GM19395 (cell line): ENCODE measurements around the gene FOXA1.
A peak's percentile ranks its signal among the peaks of the same experiment; 100 is the strongest.

Source experiments
- ATAC-seq: cut with Tn5 transposase; IDR thresholded peaks from one replicate; pipeline ENCODE4 v1.9.1; 2021; ENCODE audit warnings: mild to moderate bottlenecking, moderate library complexity; ENCODE audit not compliant: unreplicated experiment

The FOXA1 gene

GRCh38 chr14:37602605-37603453, 7.8 kb upstream of the FOXA1 start:
- ATAC-seq = no peak

GRCh38 chr14:37601865-37602264, 6.8 kb upstream of the FOXA1 start:
- no peak for ATAC-seq

- no peak for ATAC-seq
Measured at GRCh38 chr14:37600880-37601741, 6.1 kb upstream of the FOXA1 start.

- ATAC-seq = no peak
Measured at GRCh38 chr14:37599507-37600368, 4.7 kb upstream of the FOXA1 start.

GRCh38 chr14:37598747-37599506, 3.9 kb upstream of the FOXA1 start:
- no peak for ATAC-seq

- ATAC-seq = no peak
Measured at GRCh38 chr14:37597914-37598746, 3.1 kb upstream of the FOXA1 start.

GRCh38 chr14:37597538-37597913, 2.5 kb upstream of the FOXA1 start:
- ATAC-seq = no peak

- no peak for ATAC-seq
Measured at GRCh38 chr14:37596790-37597472, 1.9 kb upstream of the FOXA1 start.

GRCh38 chr14:37595809-37596621, 966 bp upstream of the FOXA1 start:
- ATAC-seq = peak; percentile 59

GRCh38 chr14:37594238-37594970, 645 bp downstream of the FOXA1 start:
- no peak for ATAC-seq

- no peak for ATAC-seq
Measured at GRCh38 chr14:37593511-37594237, 1.4 kb downstream of the FOXA1 start.

- ATAC-seq = no peak
Measured at GRCh38 chr14:37592482-37593408, 2.3 kb downstream of the FOXA1 start.

- ATAC-seq = no peak
Measured at GRCh38 chr14:37591941-37592481, 3.0 kb downstream of the FOXA1 start.

- ATAC-seq = no peak
Measured at GRCh38 chr14:37591311-37591940, 3.6 kb downstream of the FOXA1 start.
